ENCODE data around the gene OR10K2. TPM values are rescaled to one million over a fixed set of nuclear protein-coding genes. Genes with fewer than 3 reads are reported as not detected.

Gene OR10K2
- not detected in 2 replicates for total RNA-seq
- not detected in 2 replicates for polyA plus RNA-seq
- not detected in 2 replicates for polyA plus RNA-seq (2011; cell fraction: cytosol; rRNA removed)
- not detected in 2 replicates for polyA plus RNA-seq (2011; cell fraction: nucleus; rRNA removed)
- not detected in 2 replicates for polyA plus RNA-seq (2012)
- polyA minus RNA-seq: not detected in 2 replicates
- not detected for polyA minus RNA-seq (2011; cell fraction: cytosol; rRNA and poly(A)+ RNA removed)
- polyA minus RNA-seq (2011; cell fraction: nucleus; rRNA and poly(A)+ RNA removed): not detected in 2 replicates
- not detected for Bru-seq, nascent RNA
- BruChase-seq, experiment 1, labeled RNA remaining after a 6-hour chase: not detected
- not detected for BruChase-seq, experiment 2, labeled RNA remaining after a 2-hour chase
- long read RNA-seq: 0 reads

DNA sequence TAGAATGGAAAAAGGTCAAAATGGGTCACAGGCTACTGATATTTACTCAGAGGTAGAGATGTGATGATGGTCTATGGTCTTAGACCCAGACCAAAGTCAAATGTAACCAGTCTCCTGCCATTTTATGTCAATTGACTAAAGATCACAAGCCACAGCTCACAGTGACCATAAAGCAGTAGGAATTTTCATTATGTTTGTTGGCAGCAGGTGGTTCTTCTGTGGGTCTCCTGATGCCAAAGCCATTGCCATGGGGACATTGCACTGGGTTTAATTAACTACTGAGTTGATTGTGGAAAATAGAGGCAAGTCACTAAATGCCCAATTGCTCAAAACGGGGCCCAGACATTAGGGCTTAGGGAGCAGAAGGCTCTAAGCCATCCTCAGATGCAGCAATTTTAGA, at the start of gene OR10K2:
OR10K2 (minus strand) TSS at position 101 of the 400 bp plus-strand sequence. CDS start 5,371 bp downstream, outside the sequence.
- POLR2A ChIA-PET: no interaction called here
- CTCF ChIA-PET: no interaction called here
- TF ChIP-seq POLR2A (IDR thresholded peaks at IDR 0.05; ENCODE audit: low read depth, low read length) (no peak), EZH2 (IDR thresholded peaks at IDR 0.05; ENCODE audit: borderline replicate concordance, low read depth, low read length, severe bottlenecking) (no peak), GATA2 (IDR thresholded peaks at IDR 0.05; ENCODE audit: insufficient read depth, insufficient read length, low read depth, low read length) (no peak), POLR2AphosphoS5 (IDR thresholded peaks at IDR 0.05; ENCODE audit: insufficient read depth, low read depth, low read length) (no peak), FOS (IDR thresholded peaks at IDR 0.05; ENCODE audit: borderline replicate concordance, insufficient read depth, low read length) (no peak), MYC (IDR thresholded peaks at IDR 0.05; ENCODE audit: low read depth, low read length) (no peak), JUN (IDR thresholded peaks at IDR 0.05; ENCODE audit: borderline replicate concordance, insufficient read depth, insufficient read length, low read depth) (no peak)
- TF ChIP-seq, protein P1, sequence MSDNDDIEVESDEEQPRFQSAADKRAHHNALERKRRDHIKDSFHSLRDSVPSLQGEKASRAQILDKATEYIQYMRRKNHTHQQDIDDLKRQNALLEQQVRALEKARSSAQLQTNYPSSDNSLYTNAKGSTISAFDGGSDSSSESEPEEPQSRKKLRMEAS (IDR thresholded peaks at IDR 0.05; ENCODE audit: insufficient read depth, insufficient read length): no peak
- TF ChIP-seq, protein P2, sequence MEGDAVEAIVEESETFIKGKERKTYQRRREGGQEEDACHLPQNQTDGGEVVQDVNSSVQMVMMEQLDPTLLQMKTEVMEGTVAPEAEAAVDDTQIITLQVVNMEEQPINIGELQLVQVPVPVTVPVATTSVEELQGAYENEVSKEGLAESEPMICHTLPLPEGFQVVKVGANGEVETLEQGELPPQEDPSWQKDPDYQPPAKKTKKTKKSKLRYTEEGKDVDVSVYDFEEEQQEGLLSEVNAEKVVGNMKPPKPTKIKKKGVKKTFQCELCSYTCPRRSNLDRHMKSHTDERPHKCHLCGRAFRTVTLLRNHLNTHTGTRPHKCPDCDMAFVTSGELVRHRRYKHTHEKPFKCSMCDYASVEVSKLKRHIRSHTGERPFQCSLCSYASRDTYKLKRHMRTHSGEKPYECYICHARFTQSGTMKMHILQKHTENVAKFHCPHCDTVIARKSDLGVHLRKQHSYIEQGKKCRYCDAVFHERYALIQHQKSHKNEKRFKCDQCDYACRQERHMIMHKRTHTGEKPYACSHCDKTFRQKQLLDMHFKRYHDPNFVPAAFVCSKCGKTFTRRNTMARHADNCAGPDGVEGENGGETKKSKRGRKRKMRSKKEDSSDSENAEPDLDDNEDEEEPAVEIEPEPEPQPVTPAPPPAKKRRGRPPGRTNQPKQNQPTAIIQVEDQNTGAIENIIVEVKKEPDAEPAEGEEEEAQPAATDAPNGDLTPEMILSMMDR (IDR thresholded peaks at IDR 0.05; ENCODE audit: extremely low read depth in 1 of 2, insufficient read depth in 1 of 2, low read depth in 1 of 2, low read length in 2 of 2): no peak
- Histone ChIP-seq H4K20me1 (replicated peaks; ENCODE audit: control insufficient read depth, extremely low read depth, insufficient read depth, low read length) (no peaks in the 10 kb centered on the region), H2AFZ (ENCODE audit: low read depth, low read length) (no peak within 1 kb of the TSS), H3K79me2 (ENCODE audit: control insufficient read depth, insufficient read depth, low read length) (no peaks in the 10 kb centered on the region), H3K9ac (replicated peaks; ENCODE audit: extremely low read depth, insufficient read depth, low read length) (no peak within 1 kb of the TSS), H3K4me3 (replicated peaks in 1 of 3; ENCODE audit: insufficient read depth in 1 of 3, low read depth in 1 of 3, low read length in 3 of 3) (no peak within 1 kb of the TSS), H3K9me1 (replicated peaks; ENCODE audit: control insufficient read depth, extremely low read depth, insufficient read depth, low read length) (no peaks in the 10 kb centered on the region), H3K27ac (ENCODE audit: insufficient read depth, low read depth, low read length) (no peak within 1 kb of the TSS), H3K4me1 (ENCODE audit: control insufficient read depth, extremely low read depth, insufficient read depth, low read length) (no peaks in the 10 kb centered on the region), H3K27me3 (ENCODE audit: control insufficient read depth in 2 of 2, insufficient read depth in 2 of 2, low read length in 2 of 2) (no peaks in the 10 kb centered on the region), H3K9me3 (replicated peaks; ENCODE audit: control insufficient read depth, insufficient read depth, low read length) (no peaks in the 10 kb centered on the region), H3K4me2 (ENCODE audit: insufficient read depth, low read length) (no peak within 1 kb of the TSS), H3K36me3 (ENCODE audit: control insufficient read depth in 2 of 2, extremely low read depth in 1 of 2, insufficient read depth in 2 of 2, low read length in 2 of 2) (no peaks in the 10 kb centered on the region)
- dilution Hi-C loops (cut with MboI; ENCODE audit: extremely low pct_ligation_motif_present, low sequenced_read_pairs) (no loop called here), intact Hi-C loops (cut with micrococcal nuclease) (no loop called here)
- BruUV-seq (replicated peaks): no TSS peak
- FAIRE-seq: no peak
- DNase-seq (ENCODE audit: low read depth, low spot score): no peak
